NCI-H1694 (cell line): ENCODE data around the gene EIPR1.
"Not testable (repeated sequence)": the region's sequence is repeated elsewhere in the genome, so short reads cannot be mapped to it uniquely, and the experiment has no call there.

Experiments used
- DNase-seq: peaks from one replicate; lab custom pipeline; 2025; lab: John Stamatoyannopoulos, UW

Gene EIPR1

GRCh38 chr2:3192920-3193319, 184.7 kb downstream of the EIPR1 start:
- DNase-seq, result peak; percentile 13

GRCh38 chr2:3192281-3192818, 185.3 kb downstream of the EIPR1 start:
- no peak for DNase-seq

GRCh38 chr2:3189961-3190360, 187.7 kb downstream of the EIPR1 start:
- no peak for DNase-seq

GRCh38 chr2:3189076-3189591, 188.5 kb downstream of the EIPR1 start:
- no peak for DNase-seq

- DNase-seq, result no peak
Observed at GRCh38 chr2:3188405-3188946, 189.1 kb downstream of the EIPR1 start.

- no peak for DNase-seq
Observed at GRCh38 chr2:3187467-3187866, 190.2 kb downstream of the EIPR1 start.

- DNase-seq, result peak; percentile 9
Observed at GRCh38 chr2:3186766-3187165, 190.9 kb downstream of the EIPR1 start.

- DNase-seq, result no peak
Observed at GRCh38 chr2:3185910-3186309, 191.7 kb downstream of the EIPR1 start.

- no peak for DNase-seq
Observed at GRCh38 chr2:3185256-3185655, 192.4 kb downstream of the EIPR1 start.

GRCh38 chr2:3184167-3184566, 193.5 kb downstream of the EIPR1 start:
- DNase-seq, result no peak

GRCh38 chr2:3183766-3184165, 193.9 kb downstream of the EIPR1 start:
- no peak for DNase-seq

- no peak for DNase-seq
Observed at GRCh38 chr2:3182848-3183247, 194.8 kb downstream of the EIPR1 start.

GRCh38 chr2:3181416-3182010, 196.1 kb downstream of the EIPR1 start:
- no peak for DNase-seq

- not testable (repeated sequence) for DNase-seq
Observed at GRCh38 chr2:3180909-3181221, 196.8 kb downstream of the EIPR1 start.

- DNase-seq, result no peak
Observed at GRCh38 chr2:3180082-3180908, 197.3 kb downstream of the EIPR1 start.

GRCh38 chr2:3179626-3180025, 198.0 kb downstream of the EIPR1 start:
- DNase-seq, result no peak

- peak; percentile 60 for DNase-seq
Observed at GRCh38 chr2:3179208-3179607, 198.4 kb downstream of the EIPR1 start.

GRCh38 chr2:3178578-3179031, 199.0 kb downstream of the EIPR1 start:
- no peak for DNase-seq

- DNase-seq, result no peak
Observed at GRCh38 chr2:3177891-3178577, 199.6 kb downstream of the EIPR1 start.

- no peak for DNase-seq
Observed at GRCh38 chr2:3176869-3177255, 200.8 kb downstream of the EIPR1 start.

- no peak for DNase-seq
Observed at GRCh38 chr2:3176071-3176868, 201.3 kb downstream of the EIPR1 start.

- no peak for DNase-seq
Observed at GRCh38 chr2:3175568-3175955, 202.1 kb downstream of the EIPR1 start.
